H9 (cell line): Measurements from ENCODE around the gene CNIH1. TPM values are rescaled to one million over a fixed set of nuclear protein-coding genes. Genes with fewer than 3 reads are reported as not detected.

Experiments used
- DNase-seq: peaks from one replicate; pipeline ENCODE4 v3.0.0-alpha.2; 2017
- H2AFZ ChIP-seq: one replicate; pipeline ENCODE4 v1.6.1; 2013; ENCODE audit warnings: mild to moderate bottlenecking, low read length, control low read depth, moderate library complexity
- H2AK5ac ChIP-seq: 2 replicates; pipeline ENCODE4 v1.6.1; 2013; ENCODE audit warnings: low read length, control low read depth, mixed read lengths; ENCODE audit not compliant: insufficient read length
- H2BK120ac ChIP-seq: one replicate; pipeline ENCODE4 v1.6.1; 2013; ENCODE audit warnings: low read depth, mild to moderate bottlenecking, low read length, control low read depth, inconsistent platforms; ENCODE audit not compliant: poor library complexity, severe bottlenecking
- H2BK12ac ChIP-seq: 2 replicates; pipeline ENCODE4 v1.6.1; 2013; ENCODE audit warnings: low read length, control low read depth, mixed read lengths, low read depth; ENCODE audit not compliant: insufficient read length
- H2BK15ac ChIP-seq: 2 replicates; pipeline ENCODE4 v1.6.1; 2013; ENCODE audit warnings: low read depth, low read length, control low read depth
- H2BK20ac ChIP-seq: one replicate; pipeline ENCODE4 v1.6.1; 2013; ENCODE audit warnings: low read depth, mild to moderate bottlenecking, low read length, control low read depth, inconsistent platforms; ENCODE audit not compliant: poor library complexity, severe bottlenecking
- H2BK5ac ChIP-seq: 2 replicates; pipeline ENCODE4 v1.6.1; 2013; ENCODE audit warnings: low read length, control low read depth, mixed read lengths; ENCODE audit not compliant: insufficient read length
- H3K14ac ChIP-seq: 2 replicates; pipeline ENCODE4 v1.6.1; 2013; ENCODE audit warnings: low read length, control low read depth; ENCODE audit not compliant: insufficient read depth
- H3K18ac ChIP-seq: 2 replicates; pipeline ENCODE4 v1.6.1; 2013; ENCODE audit warnings: low read depth, mild to moderate bottlenecking, mixed read lengths, low read length, control low read depth; ENCODE audit not compliant: insufficient read length
- H3K23ac ChIP-seq: 2 replicates; pipeline ENCODE4 v1.6.1; 2013; ENCODE audit warnings: low read length, control low read depth, mixed read lengths, low read depth; ENCODE audit not compliant: insufficient read length
- H3K23me2 ChIP-seq: 2 replicates; pipeline ENCODE4 v1.6.1; 2013; ENCODE audit warnings: low read depth, mild to moderate bottlenecking, mixed read lengths, low read length, control low read depth; ENCODE audit not compliant: insufficient read length, poor library complexity, severe bottlenecking
- H3K27ac ChIP-seq: 2 replicates; pipeline ENCODE4 v1.5.1; 2013; ENCODE audit warnings: low read length, control low read depth, mixed read lengths, low read depth; ENCODE audit not compliant: insufficient read length
- H3K27me3 ChIP-seq: 2 replicates; pipeline ENCODE4 v1.6.1; 2013; ENCODE audit warnings: low read length, control low read depth, inconsistent platforms; ENCODE audit not compliant: insufficient read depth
- H3K4ac ChIP-seq: 2 replicates; pipeline ENCODE4 v1.6.1; 2013; ENCODE audit warnings: low read depth, mild to moderate bottlenecking, control low read depth, inconsistent platforms, low read length, moderate library complexity
- H3K4me1 ChIP-seq: 2 replicates; pipeline ENCODE4 v1.6.1; 2013; ENCODE audit warnings: low read length, control low read depth, inconsistent platforms; ENCODE audit not compliant: insufficient read depth
- H3K4me2 ChIP-seq: 2 replicates; pipeline ENCODE4 v1.6.1; 2013; ENCODE audit warnings: low read length, control low read depth, mixed read lengths; ENCODE audit not compliant: insufficient read length, insufficient read depth
- H3K56ac ChIP-seq: 2 replicates; pipeline ENCODE4 v1.6.1; 2013; ENCODE audit warnings: low read depth, mild to moderate bottlenecking, mixed read lengths, low read length, control low read depth; ENCODE audit not compliant: insufficient read length
- H3K79me1 ChIP-seq: 2 replicates; pipeline ENCODE4 v1.6.1; 2013; ENCODE audit warnings: low read depth, mild to moderate bottlenecking, moderate library complexity, low read length, control low read depth, inconsistent platforms; ENCODE audit not compliant: insufficient read depth, poor library complexity, severe bottlenecking
- H3K79me2 ChIP-seq: 2 replicates; pipeline ENCODE4 v1.6.1; 2013; ENCODE audit warnings: low read length, control low read depth, inconsistent platforms; ENCODE audit not compliant: insufficient read depth
- H3K9ac ChIP-seq: 2 replicates; pipeline ENCODE4 v1.6.1; 2013; ENCODE audit warnings: low read length, control low read depth, mixed read lengths; ENCODE audit not compliant: insufficient read length; ENCODE audit errors: extremely low read depth
- H3K9me3 ChIP-seq: one replicate; pipeline ENCODE4 v1.6.1; 2013; ENCODE audit warnings: low read depth, low read length, inconsistent platforms; ENCODE audit not compliant: control insufficient read depth
- H3T11ph ChIP-seq: one replicate; pipeline ENCODE4 v1.6.1; 2013; ENCODE audit warnings: mild to moderate bottlenecking, low read length, control low read depth, inconsistent platforms
- H4K20me1 ChIP-seq: one replicate; pipeline ENCODE4 v1.6.1; 2013; ENCODE audit not compliant: control insufficient read depth, insufficient read length, insufficient read depth
- H4K5ac ChIP-seq: 2 replicates; pipeline ENCODE4 v1.6.1; 2013; ENCODE audit warnings: low read depth, mild to moderate bottlenecking, mixed read lengths, low read length, control low read depth; ENCODE audit not compliant: insufficient read length
- H4K8ac ChIP-seq: replicated peaks from 2 replicates; pipeline ENCODE4 v1.6.1; 2013; ENCODE audit warnings: low read length, control low read depth, mixed read lengths, low read depth; ENCODE audit not compliant: insufficient read length
- H4K91ac ChIP-seq: 2 replicates; pipeline ENCODE4 v1.6.1; 2013; ENCODE audit warnings: low read depth, mild to moderate bottlenecking, moderate library complexity, mixed read lengths, low read length, control low read depth; ENCODE audit not compliant: insufficient read length
- H3K27ac Mint-ChIP-seq, 3 experiments: 2 replicates in 2 of 3; 3 replicates in 1 of 3; pipeline ENCODE4 v1.8.0; 2020 to 2021; ENCODE audit warnings: mixed read lengths in 3 of 3, mild to moderate bottlenecking in 1 of 3, moderate library complexity in 1 of 3
- H3K27me3 Mint-ChIP-seq: 2 replicates; pipeline ENCODE4 v1.8.0; 2021; ENCODE audit warnings: low read depth, mild to moderate bottlenecking, moderate library complexity, mixed read lengths
- H3K36me3 Mint-ChIP-seq, 3 experiments: 2 replicates in 2 of 3; 3 replicates in 1 of 3; pipeline ENCODE4 v1.8.0; 2020 to 2021; ENCODE audit warnings: low read depth in 3 of 3, mixed read lengths in 3 of 3; ENCODE audit not compliant: insufficient read depth in 1 of 3
- H3K4me1 Mint-ChIP-seq, 2 experiments: 2 replicates each; pipeline ENCODE4 v1.8.0; 2020; ENCODE audit warnings: mixed read lengths in 2 of 2
- H3K4me3 Mint-ChIP-seq, 2 experiments: 2 replicates in 1 of 2; 3 replicates in 1 of 2; pipeline ENCODE4 v1.8.0; 2020 to 2021; ENCODE audit warnings: mild to moderate bottlenecking in 2 of 2, mixed read lengths in 2 of 2, moderate library complexity in 1 of 2
- H3K9me3 Mint-ChIP-seq, 2 experiments: 2 replicates in 1 of 2; 3 replicates in 1 of 2; pipeline ENCODE4 v1.8.0; 2020; ENCODE audit warnings: mild to moderate bottlenecking in 2 of 2, mixed read lengths in 2 of 2, moderate library complexity in 1 of 2
- total RNA-seq: library from RNA; stranded (reverse); gene quantifications from 2 replicates; pipeline ENCODE4 v1.2.1, GENCODE V29; 2021
- TF ChIP-seq, protein P1 (sequence below): fragments of 200-600 bp; sonication (generic); conservative IDR thresholded peaks from 3 replicates; pipeline ENCODE4 v1.8.0; 2021; ENCODE audit warnings: antibody characterized with exemption, mild to moderate bottlenecking

The CNIH1 gene
- total RNA-seq, 1 experiment from 2014 or later: 99.3 TPM

DNA sequence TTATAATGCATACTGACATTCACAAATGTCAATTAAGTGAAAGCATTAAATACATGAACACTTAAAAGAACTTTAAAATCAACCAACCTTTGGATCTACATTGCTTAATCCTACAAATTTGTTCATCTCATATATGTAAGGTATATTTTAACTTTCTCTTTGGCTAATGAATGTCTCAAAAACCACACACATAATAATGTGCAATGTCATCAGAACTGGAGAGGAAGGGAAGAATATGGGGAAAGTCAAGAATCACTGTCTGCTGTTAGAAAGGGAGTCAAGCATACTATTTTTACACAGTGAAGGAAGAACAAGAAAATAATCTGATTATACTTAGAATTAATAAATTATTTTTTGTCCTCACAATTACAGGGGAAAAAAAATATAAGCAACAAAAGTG lies 42.7 kb upstream of the CNIH1 start:
- Histone ChIP-seq H3K79me1 (peaks cover 7% of the 10 kb centered on the region), H2BK120ac (no peak overlapping the region), H3K23ac (no peak overlapping the region), H2BK15ac (no peak overlapping the region), H3K9me3 (no peaks in the 10 kb centered on the region), H4K20me1 (no peaks in the 10 kb centered on the region), H3K4me1 (no peaks in the 10 kb centered on the region; the same call in 1 of the 2 replicates), H3K27me3 (no peaks in the 10 kb centered on the region), H3T11ph (no peak overlapping the region), H2BK20ac (no peak overlapping the region), H3K4me2 (no peak overlapping the region), H3K14ac (no peak overlapping the region), H3K56ac (no peak overlapping the region), H4K91ac (no peak overlapping the region), H2AK5ac (no peak overlapping the region), H4K5ac (no peak overlapping the region), H3K79me2 (peaks cover 24% of the 10 kb centered on the region), H3K4ac (no peak overlapping the region), H2BK12ac (no peak overlapping the region), H2AFZ (no peak overlapping the region), H4K8ac (no peak overlapping the region), H3K27ac (no peak overlapping the region), H3K9ac (no peak overlapping the region), H2BK5ac (no peak overlapping the region), H3K18ac (no peak overlapping the region), H3K23me2 (peaks cover 8% of the 10 kb centered on the region)
- no peak for DNase-seq
- H3K9me3 Mint-ChIP-seq: no peaks in the 10 kb centered on the region
- peaks cover 7 to 27% (median 21%) of the 10 kb centered on the region in 3 experiments; a peak in 6 of 7 replicates for H3K36me3 Mint-ChIP-seq
- H3K4me3 Mint-ChIP-seq: no peak overlapping the region
- TF ChIP-seq, protein P1, sequence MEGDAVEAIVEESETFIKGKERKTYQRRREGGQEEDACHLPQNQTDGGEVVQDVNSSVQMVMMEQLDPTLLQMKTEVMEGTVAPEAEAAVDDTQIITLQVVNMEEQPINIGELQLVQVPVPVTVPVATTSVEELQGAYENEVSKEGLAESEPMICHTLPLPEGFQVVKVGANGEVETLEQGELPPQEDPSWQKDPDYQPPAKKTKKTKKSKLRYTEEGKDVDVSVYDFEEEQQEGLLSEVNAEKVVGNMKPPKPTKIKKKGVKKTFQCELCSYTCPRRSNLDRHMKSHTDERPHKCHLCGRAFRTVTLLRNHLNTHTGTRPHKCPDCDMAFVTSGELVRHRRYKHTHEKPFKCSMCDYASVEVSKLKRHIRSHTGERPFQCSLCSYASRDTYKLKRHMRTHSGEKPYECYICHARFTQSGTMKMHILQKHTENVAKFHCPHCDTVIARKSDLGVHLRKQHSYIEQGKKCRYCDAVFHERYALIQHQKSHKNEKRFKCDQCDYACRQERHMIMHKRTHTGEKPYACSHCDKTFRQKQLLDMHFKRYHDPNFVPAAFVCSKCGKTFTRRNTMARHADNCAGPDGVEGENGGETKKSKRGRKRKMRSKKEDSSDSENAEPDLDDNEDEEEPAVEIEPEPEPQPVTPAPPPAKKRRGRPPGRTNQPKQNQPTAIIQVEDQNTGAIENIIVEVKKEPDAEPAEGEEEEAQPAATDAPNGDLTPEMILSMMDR: no peak
- H3K27me3 Mint-ChIP-seq: no peaks in the 10 kb centered on the region
- no peak overlapping the region for H3K27ac Mint-ChIP-seq
- H3K4me1 Mint-ChIP-seq: peaks cover 19 to 31% of the 10 kb centered on the region in 2 experiments
